Endothelial cell of umbilical vein (primary cell): ENCODE data around the gene WNT8A. TPM values are rescaled to one million over a fixed set of nuclear protein-coding genes. Genes with fewer than 3 reads are reported as not detected.

ENCODE experiments used
- BruUV-seq: library from RNA; stranded (reverse); fragments of 400-500 nt; replicated peaks from 2 replicates; lab custom pipeline; 2021; lab: Mats Ljungman, UMichigan
- CTCF ChIA-PET: fragments of 300-600, 350-600 bp; sonication (Branson Sonifier 250); formaldehyde crosslinking; loops from one replicate; lab custom pipeline; 2021; ENCODE audit warnings: antibody characterized with exemption, inconsistent platforms; lab: Charles Lee
- POLR2A ChIA-PET: fragments of 300-600, 350-600 bp; sonication (Branson Sonifier 250); formaldehyde crosslinking; loops from one replicate; lab custom pipeline; 2021; ENCODE audit warnings: antibody characterized with exemption, inconsistent platforms; lab: Charles Lee
- DNase-seq: peaks from one replicate; pipeline ENCODE4 v3.0.0-alpha.2; 2011; ENCODE audit warnings: low read depth, low spot score
- FAIRE-seq: peaks from 2 replicates; lab custom pipeline; 2011; peaks lifted over from hg19 to GRCh38; lab: Jason Lieb, UNC
- H2AFZ ChIP-seq: 2 replicates; pipeline ENCODE4 v1.6.0; 2012; ENCODE audit warnings: low read depth, low read length, control low read depth, inconsistent platforms
- H3K27ac ChIP-seq: 2 replicates; pipeline ENCODE4 v1.5.1; 2011; ENCODE audit warnings: low read depth, mild to moderate bottlenecking, control low read depth, low read length, moderate library complexity; ENCODE audit not compliant: insufficient read depth
- H3K27me3 ChIP-seq, 2 experiments: 2 replicates each; pipeline versions ENCODE4 v1.6.0 to v1.6.1; 2011; ENCODE audit warnings: low read length in 2 of 2, mixed read lengths in 1 of 2; ENCODE audit not compliant: control insufficient read depth in 2 of 2, insufficient read depth in 2 of 2
- H3K36me3 ChIP-seq, 2 experiments: 2 replicates in 1 of 2; 3 replicates in 1 of 2; pipeline ENCODE4 v1.5.1; 2011; ENCODE audit warnings: low read length in 2 of 2, mild to moderate bottlenecking in 1 of 2, moderate library complexity in 1 of 2; ENCODE audit not compliant: control insufficient read depth in 2 of 2, insufficient read depth in 2 of 2; ENCODE audit errors: extremely low read depth in 1 of 2
- H3K4me1 ChIP-seq: 3 replicates; pipeline ENCODE4 v1.5.1; 2011; ENCODE audit warnings: mild to moderate bottlenecking, low read length; ENCODE audit not compliant: control insufficient read depth, insufficient read depth; ENCODE audit errors: extremely low read depth
- H3K4me2 ChIP-seq: 2 replicates; pipeline ENCODE4 v1.6.1; 2011; ENCODE audit warnings: low read length, control low read depth, mixed read lengths; ENCODE audit not compliant: insufficient read depth
- H3K4me3 ChIP-seq, 3 experiments: fragments of 200-600 bp in 1 of 3; sonication (generic), shearing (Covaris generic) in 1 of 3; replicated peaks in 1 of 3; 2 replicates each; pipeline ENCODE4 v1.5.1; 2011 to 2016; ENCODE audit warnings: control low read depth in 3 of 3, low read length in 3 of 3, mild to moderate bottlenecking in 2 of 3, inconsistent platforms in 1 of 3, low read depth in 1 of 3, moderate library complexity in 1 of 3; ENCODE audit not compliant: insufficient read depth in 1 of 3
- H3K79me2 ChIP-seq: 2 replicates; pipeline ENCODE4 v1.6.0; 2012; ENCODE audit warnings: low read length, inconsistent platforms; ENCODE audit not compliant: control insufficient read depth, insufficient read depth
- H3K9ac ChIP-seq: replicated peaks from 2 replicates; pipeline ENCODE3; 2011; ENCODE audit warnings: low read length, control low read depth; ENCODE audit not compliant: insufficient read depth; ENCODE audit errors: extremely low read depth
- H3K9me1 ChIP-seq: replicated peaks from 3 replicates; pipeline ENCODE4 v1.6.0; 2011; ENCODE audit warnings: mild to moderate bottlenecking, low read length; ENCODE audit not compliant: control insufficient read depth, insufficient read depth; ENCODE audit errors: extremely low read depth
- H3K9me3 ChIP-seq: replicated peaks from 2 replicates; pipeline ENCODE4 v1.5.1; 2012; ENCODE audit warnings: low read length, inconsistent platforms; ENCODE audit not compliant: control insufficient read depth, insufficient read depth
- H4K20me1 ChIP-seq: replicated peaks from 2 replicates; pipeline ENCODE3; 2011; ENCODE audit warnings: mild to moderate bottlenecking, low read length; ENCODE audit not compliant: control insufficient read depth, insufficient read depth; ENCODE audit errors: extremely low read depth
- CTCF ChIP-seq, 2 donors: IDR thresholded peaks; 1 replicate in 1 of 2; 2 replicates in 1 of 2; pipeline ENCODE4 v1.5.1; 2011; ENCODE audit warnings: low read length in 2 of 2, mild to moderate bottlenecking in 2 of 2, moderate library complexity in 2 of 2, control low read depth in 1 of 2, inconsistent platforms in 1 of 2, low read depth in 1 of 2; ENCODE audit not compliant: insufficient read depth in 1 of 2; ENCODE audit errors: extremely low read depth in 1 of 2
- EZH2 ChIP-seq: IDR thresholded peaks from 2 replicates; pipeline ENCODE4 v1.6.1; 2012; ENCODE audit warnings: borderline replicate concordance, low read depth, mild to moderate bottlenecking, moderate library complexity, low read length, inconsistent platforms; ENCODE audit not compliant: severe bottlenecking
- FOS ChIP-seq: IDR thresholded peaks from 2 replicates; pipeline ENCODE4 v1.6.1; 2011; ENCODE audit warnings: mild to moderate bottlenecking, low read length, moderate library complexity, borderline replicate concordance; ENCODE audit not compliant: insufficient read depth
- GATA2 ChIP-seq: IDR thresholded peaks from 2 replicates; pipeline ENCODE4 v1.7.0; 2011; ENCODE audit warnings: low read depth, mild to moderate bottlenecking, moderate library complexity, mixed read lengths, low read length; ENCODE audit not compliant: insufficient read length, insufficient read depth
- JUN ChIP-seq: IDR thresholded peaks from 2 replicates; pipeline ENCODE4 v1.6.1; 2011; ENCODE audit warnings: borderline replicate concordance, low read depth; ENCODE audit not compliant: insufficient read length, insufficient read depth
- MYC ChIP-seq: IDR thresholded peaks from one replicate; pipeline ENCODE4 v1.6.1; 2011; ENCODE audit warnings: mild to moderate bottlenecking, low read depth, low read length
- POLR2A ChIP-seq: IDR thresholded peaks from 2 replicates; pipeline ENCODE4 v1.6.1; 2012; ENCODE audit warnings: low read depth, mild to moderate bottlenecking, control low read depth, low read length
- POLR2AphosphoS5 ChIP-seq: IDR thresholded peaks from 2 replicates; pipeline ENCODE4 v1.6.1; 2012; ENCODE audit warnings: low read depth, mild to moderate bottlenecking, control low read depth, low read length, moderate library complexity; ENCODE audit not compliant: insufficient read depth
- dilution Hi-C: fragments of 300-500 bp; cut with MboI; formaldehyde crosslinking; loops from one replicate; pipeline ENCODE4 v1.15.0; 2019; ENCODE audit warnings: low sequenced_read_pairs; ENCODE audit not compliant: extremely low pct_ligation_motif_present
- intact Hi-C: fragments of 100-400 bp; cut with micrococcal nuclease; formaldehyde crosslinking; loops from one replicate; pipeline ENCODE4 v1.10.0; 2022
- polyA plus RNA-seq, 4 experiments: library from polyadenylated mRNA; depleted of rRNA in 3 of 4; stranded (reverse) in 3 of 4; unstranded in 1 of 4; fragments of >200 nt; gene quantifications; 2 replicates each; pipeline versions ENCODE4 v1.2.1 to v1.2.3, GENCODE V29; 2011 to 2012; ENCODE audit warnings: missing spikeins in 1 of 4
- total RNA-seq: library from RNA; stranded (reverse); gene quantifications from 2 replicates; pipeline ENCODE4 v1.2.3, GENCODE V29; 2021
- TF ChIP-seq, protein P1 (sequence below): IDR thresholded peaks from 2 replicates; pipeline ENCODE4 v1.6.1; 2011; ENCODE audit not compliant: insufficient read depth, insufficient read length

The WNT8A gene
- total and polyA plus RNA-seq, 2 donors (not counting 3 experiments of a cell fraction or from before 2014, with no cell fraction given): not detected

GRCh38 chr5:138132543-138132942 is 48.7 kb downstream of the WNT8A start:
- H3K4me1 ChIP-seq: peaks cover 8% of the 10 kb centered on the region
- no peak overlapping the region for H3K4me3 ChIP-seq
- no TSS peak for BruUV-seq
- H3K27me3 ChIP-seq: no peaks in the 10 kb centered on the region
- TF ChIP-seq POLR2AphosphoS5 (no peak), MYC (no peak), FOS (no peak), EZH2 (no peak), CTCF (IDR thresholded peaks at IDR 0.05; ENCODE audit: extremely low read depth in 1 of 2, insufficient read depth in 1 of 2, low read depth in 1 of 2, low read length in 2 of 2) (no peak), JUN (no peak), POLR2A (no peak), GATA2 (no peak)
- TF ChIP-seq, protein P1, sequence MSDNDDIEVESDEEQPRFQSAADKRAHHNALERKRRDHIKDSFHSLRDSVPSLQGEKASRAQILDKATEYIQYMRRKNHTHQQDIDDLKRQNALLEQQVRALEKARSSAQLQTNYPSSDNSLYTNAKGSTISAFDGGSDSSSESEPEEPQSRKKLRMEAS: no peak
- no peak overlapping the region for H3K27ac ChIP-seq
- H3K9me1 ChIP-seq: no peaks in the 10 kb centered on the region
- H3K9me3 ChIP-seq: no peaks in the 10 kb centered on the region
- H4K20me1 ChIP-seq: no peaks in the 10 kb centered on the region
- DNase-seq: no peak
- intact Hi-C loops: loop anchor here (2.0 kb wide), 1 partner anchor 380 kb away; no protein-coding TSS in a partner anchor
- H3K4me2 ChIP-seq: no peak overlapping the region
- dilution Hi-C loops: no loop called here
- ChIA-PET CTCF (interaction anchor here (0.6 to 4.5 kb wide), 23 partner anchors 11 to 564 kb away, joined by 3 to 135 read pairs (median 6); no protein-coding TSS in a partner anchor), POLR2A (interaction anchor here (0.7 kb wide), 1 partner anchor 1886 kb away, joined by 3 read pairs; no protein-coding TSS in a partner anchor)
- H3K79me2 ChIP-seq: no peaks in the 10 kb centered on the region
- FAIRE-seq: no peak
- no peaks in the 10 kb centered on the region for H3K36me3 ChIP-seq
- no peak overlapping the region for H2AFZ ChIP-seq
- no peak overlapping the region for H3K9ac ChIP-seq
